ENCODE measurements around the gene ST13. TPM values are rescaled to one million over a fixed set of nuclear protein-coding genes. Genes with fewer than 3 reads are reported as not detected.

The ST13 gene
- 180 and 195 TPM in 2 replicates for polyA plus RNA-seq
- 156 and 158 TPM in 2 replicates for polyA minus RNA-seq

DNA sequence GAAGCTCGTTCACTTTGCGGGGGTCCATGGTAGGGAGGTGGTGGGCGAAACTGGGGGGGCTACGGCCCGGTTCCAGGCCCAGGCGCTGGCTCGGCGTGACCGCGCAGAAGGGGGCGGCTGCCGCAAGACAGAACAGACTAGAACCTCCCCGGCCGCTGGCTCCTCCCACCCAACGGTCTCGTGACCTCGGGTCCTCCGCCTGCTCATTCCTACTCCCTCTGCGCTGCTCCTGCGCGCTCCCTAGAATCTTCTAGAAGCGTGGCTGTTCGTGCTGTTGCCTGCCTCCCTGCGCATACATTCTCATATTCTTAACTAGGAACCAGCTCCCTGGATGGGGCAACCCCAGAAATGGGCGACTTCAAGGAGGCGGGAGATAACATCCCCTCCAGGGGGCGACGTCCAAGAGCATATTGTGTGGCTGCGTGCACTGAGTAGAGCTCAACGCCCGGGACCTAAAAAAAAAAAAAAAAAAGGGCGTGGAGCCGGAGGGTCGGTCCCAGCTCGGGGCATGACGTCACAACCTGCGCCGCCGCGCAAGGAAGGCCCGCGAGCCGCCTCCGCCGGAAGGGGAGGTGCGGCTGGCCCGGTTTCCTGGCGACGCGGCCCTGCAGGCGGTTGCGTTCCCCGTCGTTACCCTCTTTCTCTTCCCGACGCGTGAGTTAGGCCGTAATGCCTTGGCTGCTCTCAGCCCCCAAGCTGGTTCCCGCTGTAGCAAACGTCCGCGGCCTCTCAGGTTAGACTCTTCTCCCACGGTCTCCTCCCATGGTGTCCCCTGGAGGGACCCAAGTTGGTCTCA, at the start of gene ST13, which contains the start of gene XPNPEP3:
ST13 (minus strand) TSS at position 127 of the 796 bp plus-strand sequence; CDS start at position 28, 99 bp downstream.
XPNPEP3 (plus strand) TSS at position 636 of the 796 bp plus-strand sequence; CDS start at position 670, 34 bp downstream.
- peak within 1 kb of the TSS; percentile 71 for H3K4me2 ChIP-seq (ENCODE audit: low read length)
- H3F3A ChIP-seq (ENCODE audit: insufficient read depth, low read length, poor library complexity, severe bottlenecking): peaks cover 4% of the 10 kb centered on the region
- H3K79me2 ChIP-seq (replicated peaks; ENCODE audit: insufficient read depth, low read length): peaks cover 81% of the 10 kb centered on the region
- H3K4me3 ChIP-seq (ENCODE audit: low read length): peak within 1 kb of the TSS; percentile 85
- peak within 1 kb of the TSS; percentile 97 for H3K27ac ChIP-seq (ENCODE audit: low read length)
- H3K9ac ChIP-seq (ENCODE audit: low read length): peak within 1 kb of the TSS; percentile 92
- TF ChIP-seq TAF1 (IDR thresholded peaks at IDR 0.05; ENCODE audit: low read depth): peak; percentile 23
- TF ChIP-seq POLR2AphosphoS5 (IDR thresholded peaks at IDR 0.05): peak; percentile 97
- TF ChIP-seq, protein P1, sequence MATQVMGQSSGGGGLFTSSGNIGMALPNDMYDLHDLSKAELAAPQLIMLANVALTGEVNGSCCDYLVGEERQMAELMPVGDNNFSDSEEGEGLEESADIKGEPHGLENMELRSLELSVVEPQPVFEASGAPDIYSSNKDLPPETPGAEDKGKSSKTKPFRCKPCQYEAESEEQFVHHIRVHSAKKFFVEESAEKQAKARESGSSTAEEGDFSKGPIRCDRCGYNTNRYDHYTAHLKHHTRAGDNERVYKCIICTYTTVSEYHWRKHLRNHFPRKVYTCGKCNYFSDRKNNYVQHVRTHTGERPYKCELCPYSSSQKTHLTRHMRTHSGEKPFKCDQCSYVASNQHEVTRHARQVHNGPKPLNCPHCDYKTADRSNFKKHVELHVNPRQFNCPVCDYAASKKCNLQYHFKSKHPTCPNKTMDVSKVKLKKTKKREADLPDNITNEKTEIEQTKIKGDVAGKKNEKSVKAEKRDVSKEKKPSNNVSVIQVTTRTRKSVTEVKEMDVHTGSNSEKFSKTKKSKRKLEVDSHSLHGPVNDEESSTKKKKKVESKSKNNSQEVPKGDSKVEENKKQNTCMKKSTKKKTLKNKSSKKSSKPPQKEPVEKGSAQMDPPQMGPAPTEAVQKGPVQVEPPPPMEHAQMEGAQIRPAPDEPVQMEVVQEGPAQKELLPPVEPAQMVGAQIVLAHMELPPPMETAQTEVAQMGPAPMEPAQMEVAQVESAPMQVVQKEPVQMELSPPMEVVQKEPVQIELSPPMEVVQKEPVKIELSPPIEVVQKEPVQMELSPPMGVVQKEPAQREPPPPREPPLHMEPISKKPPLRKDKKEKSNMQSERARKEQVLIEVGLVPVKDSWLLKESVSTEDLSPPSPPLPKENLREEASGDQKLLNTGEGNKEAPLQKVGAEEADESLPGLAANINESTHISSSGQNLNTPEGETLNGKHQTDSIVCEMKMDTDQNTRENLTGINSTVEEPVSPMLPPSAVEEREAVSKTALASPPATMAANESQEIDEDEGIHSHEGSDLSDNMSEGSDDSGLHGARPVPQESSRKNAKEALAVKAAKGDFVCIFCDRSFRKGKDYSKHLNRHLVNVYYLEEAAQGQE (IDR thresholded peaks at IDR 0.05; ENCODE audit: borderline replicate concordance): peak; percentile 71
- TF ChIP-seq EP300 (conservative IDR thresholded peaks at IDR 0.05; ENCODE audit: poor library complexity, severe bottlenecking): peak; percentile 93
- no peak for TF ChIP-seq RAD21 (conservative IDR thresholded peaks at IDR 0.05)
- TF ChIP-seq EZH2 (IDR thresholded peaks at IDR 0.05; ENCODE audit: borderline replicate concordance, insufficient read depth, low read length, poor library complexity, severe bottlenecking): no peak
- peak; percentile 86 for TF ChIP-seq MXI1 (conservative IDR thresholded peaks at IDR 0.05; ENCODE audit: poor library complexity, severe bottlenecking)
- TF ChIP-seq SMC3 (conservative IDR thresholded peaks at IDR 0.05; ENCODE audit: poor library complexity): peak; percentile 14
- TF ChIP-seq, protein P2, sequence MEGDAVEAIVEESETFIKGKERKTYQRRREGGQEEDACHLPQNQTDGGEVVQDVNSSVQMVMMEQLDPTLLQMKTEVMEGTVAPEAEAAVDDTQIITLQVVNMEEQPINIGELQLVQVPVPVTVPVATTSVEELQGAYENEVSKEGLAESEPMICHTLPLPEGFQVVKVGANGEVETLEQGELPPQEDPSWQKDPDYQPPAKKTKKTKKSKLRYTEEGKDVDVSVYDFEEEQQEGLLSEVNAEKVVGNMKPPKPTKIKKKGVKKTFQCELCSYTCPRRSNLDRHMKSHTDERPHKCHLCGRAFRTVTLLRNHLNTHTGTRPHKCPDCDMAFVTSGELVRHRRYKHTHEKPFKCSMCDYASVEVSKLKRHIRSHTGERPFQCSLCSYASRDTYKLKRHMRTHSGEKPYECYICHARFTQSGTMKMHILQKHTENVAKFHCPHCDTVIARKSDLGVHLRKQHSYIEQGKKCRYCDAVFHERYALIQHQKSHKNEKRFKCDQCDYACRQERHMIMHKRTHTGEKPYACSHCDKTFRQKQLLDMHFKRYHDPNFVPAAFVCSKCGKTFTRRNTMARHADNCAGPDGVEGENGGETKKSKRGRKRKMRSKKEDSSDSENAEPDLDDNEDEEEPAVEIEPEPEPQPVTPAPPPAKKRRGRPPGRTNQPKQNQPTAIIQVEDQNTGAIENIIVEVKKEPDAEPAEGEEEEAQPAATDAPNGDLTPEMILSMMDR (IDR thresholded peaks at IDR 0.05; ENCODE audit: poor library complexity, severe bottlenecking): peak; percentile 61
- no peaks in the 10 kb centered on the region for H3K9me3 ChIP-seq (ENCODE audit: low read length)
- no peaks in the 10 kb centered on the region for H3K27me3 ChIP-seq (ENCODE audit: insufficient read depth, low read depth, low read length)
- H4K20me1 ChIP-seq (ENCODE audit: insufficient read depth): peaks cover 3% of the 10 kb centered on the region
- peak within 1 kb of the TSS; percentile 95 for H2AFZ ChIP-seq (ENCODE audit: low read depth, low read length)
- H3K36me3 ChIP-seq (ENCODE audit: insufficient read depth, low read length): no peaks in the 10 kb centered on the region
- no peaks in the 10 kb centered on the region for H3K9me2 ChIP-seq (ENCODE audit: insufficient read depth, low read length)

DNA sequence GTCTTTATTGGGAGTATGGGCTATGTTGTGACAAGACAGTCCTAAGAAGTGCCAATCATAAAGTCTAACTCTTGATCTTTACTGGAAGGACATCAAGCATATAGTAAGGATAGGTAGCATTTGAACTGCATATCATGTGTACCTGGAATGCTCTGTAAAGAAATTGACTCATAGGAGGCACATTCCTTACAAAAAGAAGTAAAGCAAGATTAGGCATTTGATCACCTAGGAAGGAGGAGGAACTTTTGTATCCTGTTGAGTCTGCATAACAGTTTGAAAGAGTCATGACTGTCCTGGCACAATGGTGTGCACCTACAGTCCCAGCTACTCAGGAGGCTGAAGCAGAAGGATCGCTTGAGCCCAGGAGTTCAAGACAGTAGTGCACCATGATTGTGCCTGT, 47.7 kb upstream of the ST13 start:
- no peaks in the 10 kb centered on the region for H3K36me3 ChIP-seq (ENCODE audit: insufficient read depth, low read length)
- H3K4me3 ChIP-seq (ENCODE audit: low read length): no peak overlapping the region
- H3F3A ChIP-seq (ENCODE audit: insufficient read depth, low read length, poor library complexity, severe bottlenecking): no peaks in the 10 kb centered on the region
- TF ChIP-seq, protein P1 (IDR thresholded peaks at IDR 0.05; ENCODE audit: borderline replicate concordance): no peak
- no peaks in the 10 kb centered on the region for H3K9me3 ChIP-seq (ENCODE audit: low read length)
- no peaks in the 10 kb centered on the region for H3K79me2 ChIP-seq (replicated peaks; ENCODE audit: insufficient read depth, low read length)
- no peak overlapping the region for H3K4me2 ChIP-seq (ENCODE audit: low read length)
- H3K9me2 ChIP-seq (ENCODE audit: insufficient read depth, low read length): no peaks in the 10 kb centered on the region
- H3K27ac ChIP-seq (ENCODE audit: low read length): no peak overlapping the region
- H3K9ac ChIP-seq (ENCODE audit: low read length): no peak overlapping the region
- H4K20me1 ChIP-seq (ENCODE audit: insufficient read depth): no peaks in the 10 kb centered on the region
- H3K27me3 ChIP-seq (ENCODE audit: insufficient read depth, low read depth, low read length): no peaks in the 10 kb centered on the region
- no peak overlapping the region for H2AFZ ChIP-seq (ENCODE audit: low read depth, low read length)

Measured in neural cell (in vitro differentiated cells).